K562 (cell line): ENCODE data around the gene MLLT3. TPM values are rescaled to one million over a fixed set of nuclear protein-coding genes. Genes with fewer than 3 reads are reported as not detected.

Experiments
- ATAC-seq: fragments of 200-7000 bp; cut with Tn5 transposase; 3 replicates; pipeline ENCODE4 v1.9.1; 2020; ENCODE audit warnings: moderate library complexity
- BruUV-seq: library from RNA; stranded (reverse); fragments of 400-500 nt; replicated peaks from 2 replicates; lab custom pipeline; 2021; lab: Mats Ljungman, UMichigan
- CTCF ChIA-PET: fragments of 300-600 bp; formaldehyde crosslinking; extraction: SDS; loops from one replicate; lab custom pipeline; 2021; ENCODE audit warnings: low intra/inter-chr PET ratio; lab: Yijun Ruan, JAX
- POLR2A ChIA-PET: fragments of 300-600, 350-650 bp; sonication (Branson Sonifier 250); formaldehyde crosslinking; extraction: SDS; loops from one replicate; lab custom pipeline; 2021; ENCODE audit warnings: antibody characterized with exemption, inconsistent platforms; lab: Yijun Ruan, JAX
- DNase-seq, 4 experiments: peaks; one replicate each; pipeline versions ENCODE4 v3.0.0 to v3.0.0-alpha.2; 2011 to 2018; ENCODE audit warnings: low spot score in 3 of 4, mixed read lengths in 3 of 4; ENCODE audit errors: extremely low read depth in 1 of 4
- FAIRE-seq: peaks from 2 replicates; lab custom pipeline; 2011; peaks lifted over from hg19 to GRCh38; lab: Jason Lieb, UNC
- H2AFZ ChIP-seq: 2 replicates; pipeline ENCODE4 v1.6.0; 2011; ENCODE audit warnings: low read depth, low read length, control low read depth, inconsistent platforms
- H3K27ac ChIP-seq: fragments of 200-600 bp; 3 replicates; pipeline ENCODE4 v1.8.0; 2011; ENCODE audit warnings: low read depth, mild to moderate bottlenecking, control low read depth, inconsistent platforms, low read length, moderate library complexity, mixed read lengths; ENCODE audit errors: extremely low read depth
- H3K27me3 ChIP-seq, 2 experiments: fragments of 300-600 bp in 1 of 2; 2 replicates in 1 of 2; 3 replicates in 1 of 2; pipeline versions ENCODE4 v1.6.0 to v1.8.0; 2011; ENCODE audit warnings: inconsistent platforms in 2 of 2, low read length in 2 of 2, mild to moderate bottlenecking in 1 of 2, mixed read lengths in 1 of 2, moderate library complexity in 1 of 2; ENCODE audit not compliant: control insufficient read depth in 2 of 2, insufficient read depth in 2 of 2
- H3K36me3 ChIP-seq: fragments of 300-600 bp; 3 replicates; pipeline ENCODE4 v1.8.0; 2011; ENCODE audit warnings: mild to moderate bottlenecking, low read length, inconsistent platforms; ENCODE audit not compliant: control insufficient read depth, insufficient read depth
- H3K4me1 ChIP-seq, 2 experiments: fragments of 200-600 bp in 1 of 2; replicated peaks in 1 of 2; 2 replicates in 1 of 2; 3 replicates in 1 of 2; pipeline versions ENCODE4 v1.5.1 to v1.8.0; 2011; ENCODE audit warnings: inconsistent platforms in 2 of 2, low read length in 2 of 2, mild to moderate bottlenecking in 1 of 2, mixed read lengths in 1 of 2, moderate library complexity in 1 of 2; ENCODE audit not compliant: control insufficient read depth in 2 of 2, insufficient read depth in 2 of 2
- H3K4me2 ChIP-seq: 2 replicates; pipeline ENCODE4 v1.6.1; 2011; ENCODE audit warnings: low read length, control low read depth, inconsistent platforms, mixed read lengths; ENCODE audit not compliant: insufficient read depth
- H3K4me3 ChIP-seq: fragments of 200-600 bp; sonication (generic), shearing (Covaris generic); 2 replicates; pipeline ENCODE4 v1.5.1; 2016; ENCODE audit warnings: control low read depth, inconsistent platforms
- H3K79me2 ChIP-seq: fragments of 200-600 bp; 3 replicates; pipeline ENCODE4 v1.8.0; 2011; ENCODE audit warnings: low read length, inconsistent platforms; ENCODE audit not compliant: control insufficient read depth, insufficient read depth
- H3K9ac ChIP-seq, 2 experiments: 2 replicates each; pipeline versions ENCODE4 v1.6.0 to v1.6.1; 2011; ENCODE audit warnings: low read depth in 2 of 2, low read length in 2 of 2, control low read depth in 1 of 2, inconsistent platforms in 1 of 2, mild to moderate bottlenecking in 1 of 2, mixed read lengths in 1 of 2; ENCODE audit not compliant: insufficient read depth in 1 of 2
- H3K9me1 ChIP-seq: one replicate; pipeline ENCODE4 v1.6.0; 2011; ENCODE audit warnings: inconsistent platforms, mild to moderate bottlenecking, low read length, moderate library complexity; ENCODE audit not compliant: control insufficient read depth, insufficient read depth
- H3K9me3 ChIP-seq: replicated peaks from 2 replicates; pipeline ENCODE4 v1.5.1; 2011; ENCODE audit warnings: low read depth, low read length, inconsistent platforms; ENCODE audit not compliant: control insufficient read depth, insufficient read depth
- H4K20me1 ChIP-seq: replicated peaks from 2 replicates; pipeline ENCODE4 v1.6.1; 2011; ENCODE audit warnings: low read length, inconsistent platforms, mixed read lengths; ENCODE audit not compliant: control insufficient read depth, insufficient read depth
- ADNP ChIP-seq: fragments of 200-800 bp; sonication (Bioruptor generic); IDR thresholded peaks from 2 replicates; pipeline ENCODE4 v1.6.1; 2016; ENCODE audit warnings: missing genetic modification characterization, missing compliant biosample characterization
- GABPA ChIP-seq: fragments of 200-800 bp; sonication (Bioruptor generic); conservative IDR thresholded peaks from 2 replicates; pipeline ENCODE4 v1.6.1; 2016; ENCODE audit warnings: low read depth, missing genetic modification characterization, missing compliant biosample characterization
- POLR2H ChIP-seq: IDR thresholded peaks from 2 replicates; pipeline ENCODE4 v1.6.1; 2016; ENCODE audit warnings: missing genetic modification characterization, low read depth, mild to moderate bottlenecking, control low read depth, missing compliant biosample characterization, moderate library complexity
- POU5F1 ChIP-seq: fragments of 150-350 bp; IDR thresholded peaks from 2 replicates; pipeline ENCODE4 v1.6.1; 2014; ENCODE audit warnings: borderline replicate concordance, low read length, low read depth, mild to moderate bottlenecking; ENCODE audit not compliant: partially characterized antibody
- TAF7 ChIP-seq: fragments of 450-650 bp; IDR thresholded peaks from 2 replicates; pipeline ENCODE4 v1.6.1; 2016; ENCODE audit warnings: missing genetic modification characterization, missing compliant biosample characterization
- ZNF507 ChIP-seq: conservative IDR thresholded peaks from 2 replicates; pipeline ENCODE4 v1.6.1; 2017; ENCODE audit warnings: missing genetic modification characterization, missing compliant biosample characterization
- ZNF696 ChIP-seq: fragments of 250-450 bp; sonication (Bioruptor Pico); conservative IDR thresholded peaks from 2 replicates; pipeline ENCODE4 v1.4.0; 2020; ENCODE audit warnings: mild to moderate bottlenecking, moderate library complexity
- ZNF75A ChIP-seq: fragments of 450-650 bp; formaldehyde crosslinking; IDR thresholded peaks from 2 replicates; pipeline ENCODE4 v1.4.0; 2020; ENCODE audit warnings: mild to moderate bottlenecking
- WGBS: fragments of 100-300 bp; shearing (Covaris generic); methylation state at CpG from one replicate; pipeline ENCODE4 v1.1.6; 2016; ENCODE audit warnings: low coverage, mixed read lengths; ENCODE audit not compliant: insufficient coverage; ENCODE audit errors: missing lambda C conversion rate; 5-methylcytosine and 5-hydroxymethylcytosine counted together
- in situ Hi-C: fragments of 300-500 bp; cut with MboI; formaldehyde crosslinking; loops from 4 replicates; pipeline ENCODE4 v1.15.0; 2018; ENCODE audit warnings: inconsistent platforms, mixed read lengths
- intact Hi-C: fragments of 100-400 bp; cut with micrococcal nuclease; formaldehyde crosslinking; loops from 2 replicates; pipeline ENCODE4 v1.14.2; 2022
- polyA plus RNA-seq, 8 experiments: library from polyadenylated mRNA; depleted of rRNA in 4 of 8; stranded (reverse) in 5 of 8; unstranded in 3 of 8; fragments of >200 nt; fragmentation: Nextera tagmentation in 2 of 8; fragmentation: Illumina TruSeq in 1 of 8; extraction: Ambion mirVana in 2 of 8; extraction: Trizol in 1 of 8; gene quantifications; 2 replicates each; pipeline versions ENCODE4 v1.2.1 to v1.2.3, GENCODE V29; 2011 to 2014; ENCODE audit warnings: inconsistent platforms in 1 of 8, missing spikeins in 1 of 8
- total RNA-seq, 7 experiments: library from RNA; depleted of rRNA in 6 of 7; stranded (reverse); fragments of >200 nt in 6 of 7; fragmentation: Illumina TruSeq in 2 of 7; extraction: Trizol in 2 of 7; gene quantifications; 2 replicates each; pipeline versions ENCODE4 v1.2.1 to v1.2.3, GENCODE V29; 2011 to 2021; ENCODE audit warnings: low replicate concordance in 1 of 7
- TF ChIP-seq, protein P1 (sequence below): fragments of 250-450 bp; sonication (Bioruptor Pico); IDR thresholded peaks from 2 replicates; pipeline ENCODE4 v1.5.0; 2020; ENCODE audit warnings: mild to moderate bottlenecking, borderline replicate concordance
- TF ChIP-seq, protein P2 (sequence below): fragments of 450-650 bp; IDR thresholded peaks from 2 replicates; pipeline ENCODE4 v1.6.1; 2018; ENCODE audit not compliant: partially characterized antibody
- TF ChIP-seq, protein P3 (sequence below): fragments of 450-650 bp; IDR thresholded peaks from 2 replicates; pipeline ENCODE4 v1.6.1; 2016

Gene MLLT3
- total and polyA plus RNA-seq, 9 of the 15 experiments (the other 6 are each of a cell fraction or from before 2014, with no cell fraction given): 0.07 to 0.42 (median 0.22) TPM; not detected in 4

DNA sequence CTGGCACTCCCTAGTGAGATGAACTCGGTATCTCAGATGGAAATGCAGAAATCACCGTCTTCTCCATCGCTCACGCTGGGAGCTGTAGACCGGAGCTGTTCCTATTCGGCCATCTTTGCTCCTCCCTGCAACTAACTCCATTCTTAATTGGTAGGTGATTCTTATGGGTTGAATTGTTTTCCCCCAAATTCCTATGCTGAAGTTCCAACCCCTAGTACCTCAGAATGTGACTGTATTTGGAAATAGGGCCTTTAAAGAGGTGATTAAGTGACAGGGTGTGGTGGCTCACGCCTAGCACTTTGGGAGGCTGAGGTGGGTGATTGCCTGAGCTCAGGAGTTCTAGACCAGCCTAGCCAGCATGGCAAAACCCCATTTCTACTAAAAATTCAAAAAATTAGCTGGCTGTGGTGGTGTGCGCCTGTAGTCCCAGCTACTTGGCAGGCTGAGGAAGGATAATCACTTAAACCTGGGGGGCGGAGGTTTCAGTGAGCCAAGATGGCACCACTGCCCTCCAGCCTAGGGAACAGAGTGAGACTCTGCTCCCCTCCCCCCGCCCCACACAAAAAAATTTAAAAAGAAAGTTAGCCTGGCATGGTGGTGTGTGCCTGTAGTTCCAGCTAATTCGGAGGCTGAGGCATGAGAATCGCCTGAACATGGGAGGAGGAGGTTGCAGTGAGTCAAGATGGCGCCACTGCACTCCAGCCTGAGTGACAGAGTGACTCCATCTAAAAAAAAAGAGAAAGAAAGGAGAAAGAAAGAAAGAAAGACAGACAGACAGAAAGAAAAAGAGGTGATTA lies 36.6 kb upstream of the MLLT3 start:
- DNase-seq (no peak), FAIRE-seq (no peak), ATAC-seq (peak; percentile 37; the same call in 2 of the 3 replicates)
- TSS peak; percentile 69 for BruUV-seq
- in situ Hi-C loops: no loop called here
- Histone ChIP-seq H2AFZ (peak overlapping the region; percentile 72), H3K4me3 (peak overlapping the region; percentile 31), H3K27me3 (no peaks in the 10 kb centered on the region), H3K4me1 (no peaks in the 10 kb centered on the region), H4K20me1 (no peaks in the 10 kb centered on the region), H3K9me1 (no peaks in the 10 kb centered on the region), H3K79me2 (no peaks in the 10 kb centered on the region), H3K4me2 (peak overlapping the region; percentile 41; the same call in 1 of the 2 replicates), H3K27ac (peak overlapping the region; percentile 48; the same call in 2 of the 3 replicates), H3K36me3 (no peaks in the 10 kb centered on the region), H3K9ac (no peak overlapping the region), H3K9me3 (no peaks in the 10 kb centered on the region)
- ChIA-PET CTCF (no interaction called here), POLR2A (no interaction called here)
- WGBS: 0% methylated on average over 4 of the region's 13 CpGs
- intact Hi-C loops: no loop called here
- TF ChIP-seq ZNF75A (CRISPR knock-in tag): no peak
- TF ChIP-seq POU5F1: no peak
- 0 out of 2 replicates have a peak, but pooled peaks have one; percentile 19 for TF ChIP-seq POLR2H (tag)
- TF ChIP-seq ZNF696: no peak
- TF ChIP-seq, protein P1, sequence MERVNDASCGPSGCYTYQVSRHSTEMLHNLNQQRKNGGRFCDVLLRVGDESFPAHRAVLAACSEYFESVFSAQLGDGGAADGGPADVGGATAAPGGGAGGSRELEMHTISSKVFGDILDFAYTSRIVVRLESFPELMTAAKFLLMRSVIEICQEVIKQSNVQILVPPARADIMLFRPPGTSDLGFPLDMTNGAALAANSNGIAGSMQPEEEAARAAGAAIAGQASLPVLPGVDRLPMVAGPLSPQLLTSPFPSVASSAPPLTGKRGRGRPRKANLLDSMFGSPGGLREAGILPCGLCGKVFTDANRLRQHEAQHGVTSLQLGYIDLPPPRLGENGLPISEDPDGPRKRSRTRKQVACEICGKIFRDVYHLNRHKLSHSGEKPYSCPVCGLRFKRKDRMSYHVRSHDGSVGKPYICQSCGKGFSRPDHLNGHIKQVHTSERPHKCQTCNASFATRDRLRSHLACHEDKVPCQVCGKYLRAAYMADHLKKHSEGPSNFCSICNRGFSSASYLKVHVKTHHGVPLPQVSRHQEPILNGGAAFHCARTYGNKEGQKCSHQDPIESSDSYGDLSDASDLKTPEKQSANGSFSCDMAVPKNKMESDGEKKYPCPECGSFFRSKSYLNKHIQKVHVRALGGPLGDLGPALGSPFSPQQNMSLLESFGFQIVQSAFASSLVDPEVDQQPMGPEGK (CRISPR knock-in tag): no peak
- TF ChIP-seq TAF7: no peak
- TF ChIP-seq, protein P2, sequence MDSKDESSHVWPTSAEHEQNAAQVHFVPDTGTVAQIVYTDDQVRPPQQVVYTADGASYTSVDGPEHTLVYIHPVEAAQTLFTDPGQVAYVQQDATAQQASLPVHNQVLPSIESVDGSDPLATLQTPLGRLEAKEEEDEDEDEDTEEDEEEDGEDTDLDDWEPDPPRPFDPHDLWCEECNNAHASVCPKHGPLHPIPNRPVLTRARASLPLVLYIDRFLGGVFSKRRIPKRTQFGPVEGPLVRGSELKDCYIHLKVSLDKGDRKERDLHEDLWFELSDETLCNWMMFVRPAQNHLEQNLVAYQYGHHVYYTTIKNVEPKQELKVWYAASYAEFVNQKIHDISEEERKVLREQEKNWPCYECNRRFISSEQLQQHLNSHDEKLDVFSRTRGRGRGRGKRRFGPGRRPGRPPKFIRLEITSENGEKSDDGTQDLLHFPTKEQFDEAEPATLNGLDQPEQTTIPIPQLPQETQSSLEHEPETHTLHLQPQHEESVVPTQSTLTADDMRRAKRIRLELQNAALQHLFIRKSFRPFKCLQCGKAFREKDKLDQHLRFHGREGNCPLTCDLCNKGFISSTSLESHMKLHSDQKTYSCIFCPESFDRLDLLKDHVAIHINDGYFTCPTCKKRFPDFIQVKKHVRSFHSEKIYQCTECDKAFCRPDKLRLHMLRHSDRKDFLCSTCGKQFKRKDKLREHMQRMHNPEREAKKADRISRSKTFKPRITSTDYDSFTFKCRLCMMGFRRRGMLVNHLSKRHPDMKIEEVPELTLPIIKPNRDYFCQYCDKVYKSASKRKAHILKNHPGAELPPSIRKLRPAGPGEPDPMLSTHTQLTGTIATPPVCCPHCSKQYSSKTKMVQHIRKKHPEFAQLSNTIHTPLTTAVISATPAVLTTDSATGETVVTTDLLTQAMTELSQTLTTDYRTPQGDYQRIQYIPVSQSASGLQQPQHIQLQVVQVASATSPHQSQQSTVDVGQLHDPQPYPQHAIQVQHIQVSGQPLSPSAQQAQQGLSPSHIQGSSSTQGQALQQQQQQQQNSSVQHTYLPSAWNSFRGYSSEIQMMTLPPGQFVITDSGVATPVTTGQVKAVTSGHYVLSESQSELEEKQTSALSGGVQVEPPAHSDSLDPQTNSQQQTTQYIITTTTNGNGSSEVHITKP: no peak
- TF ChIP-seq ADNP (tag): no peak
- TF ChIP-seq ZNF507 (tag): no peak
- TF ChIP-seq GABPA (tag): 0 out of 2 replicates have a peak, but pooled peaks have one; percentile 18
- TF ChIP-seq, protein P3, sequence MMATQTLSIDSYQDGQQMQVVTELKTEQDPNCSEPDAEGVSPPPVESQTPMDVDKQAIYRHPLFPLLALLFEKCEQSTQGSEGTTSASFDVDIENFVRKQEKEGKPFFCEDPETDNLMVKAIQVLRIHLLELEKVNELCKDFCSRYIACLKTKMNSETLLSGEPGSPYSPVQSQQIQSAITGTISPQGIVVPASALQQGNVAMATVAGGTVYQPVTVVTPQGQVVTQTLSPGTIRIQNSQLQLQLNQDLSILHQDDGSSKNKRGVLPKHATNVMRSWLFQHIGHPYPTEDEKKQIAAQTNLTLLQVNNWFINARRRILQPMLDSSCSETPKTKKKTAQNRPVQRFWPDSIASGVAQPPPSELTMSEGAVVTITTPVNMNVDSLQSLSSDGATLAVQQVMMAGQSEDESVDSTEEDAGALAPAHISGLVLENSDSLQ: peak; percentile 46; the same call in 1 of the 2 replicates
